Stimulated activated naive CD8-positive, alpha-beta T cell treated with anti-CD3 and anti-CD28 coated beads, Interleukin-15, Interleukin-2, amounts not matched to agents 100 U/mL and 50 U/mL, for 24 hours (primary cell): ENCODE data around the gene DNAJC5.

Experiments used
- ATAC-seq: fragments of 150-1000 bp; cut with Tn5 transposase; one replicate; pipeline ENCODE4 v1.10.0; 2021
- DNase-seq: peaks from one replicate; pipeline ENCODE4 v3.0.0; 2021

DNAJC5 gene

DNA sequence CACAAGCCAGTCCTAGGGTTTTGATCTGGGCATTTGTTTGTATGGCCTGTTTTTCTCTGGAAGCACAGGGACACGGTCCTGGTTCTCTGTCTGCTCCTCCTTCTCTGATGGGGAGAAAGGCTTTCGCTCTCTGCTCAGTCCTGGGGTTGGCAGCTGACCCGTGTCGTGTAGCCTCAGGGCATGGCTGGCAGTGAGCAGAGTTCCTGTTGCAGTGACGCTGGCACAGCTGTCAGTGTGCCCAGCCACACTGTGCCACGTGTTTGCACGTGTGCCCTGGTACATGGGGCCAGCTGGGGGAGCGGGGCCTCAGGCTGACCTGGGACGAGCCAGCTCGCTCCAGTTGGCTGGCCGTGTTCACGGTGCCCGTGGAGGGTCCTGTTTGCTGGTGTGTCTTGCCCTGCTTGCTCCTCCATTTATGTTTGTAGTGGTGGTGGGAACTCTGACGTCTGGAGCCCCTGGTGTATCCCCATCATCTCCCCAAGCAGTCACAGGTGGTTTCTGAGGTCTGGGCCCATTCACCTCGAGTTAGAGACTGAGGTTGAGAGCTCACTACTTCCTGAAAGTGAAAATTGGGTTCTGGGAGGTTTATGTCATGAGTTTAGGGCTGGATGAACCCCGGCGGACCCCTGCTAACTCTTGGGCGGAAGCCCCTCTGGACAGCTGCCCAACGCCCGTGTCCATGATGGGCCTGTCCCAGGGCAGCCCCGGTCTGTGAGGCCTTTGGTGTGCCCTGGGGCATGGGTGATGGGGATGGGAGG is 10.2 kb upstream of the DNAJC5 start:
- no peak for DNase-seq
- ATAC-seq: no peak

DNA sequence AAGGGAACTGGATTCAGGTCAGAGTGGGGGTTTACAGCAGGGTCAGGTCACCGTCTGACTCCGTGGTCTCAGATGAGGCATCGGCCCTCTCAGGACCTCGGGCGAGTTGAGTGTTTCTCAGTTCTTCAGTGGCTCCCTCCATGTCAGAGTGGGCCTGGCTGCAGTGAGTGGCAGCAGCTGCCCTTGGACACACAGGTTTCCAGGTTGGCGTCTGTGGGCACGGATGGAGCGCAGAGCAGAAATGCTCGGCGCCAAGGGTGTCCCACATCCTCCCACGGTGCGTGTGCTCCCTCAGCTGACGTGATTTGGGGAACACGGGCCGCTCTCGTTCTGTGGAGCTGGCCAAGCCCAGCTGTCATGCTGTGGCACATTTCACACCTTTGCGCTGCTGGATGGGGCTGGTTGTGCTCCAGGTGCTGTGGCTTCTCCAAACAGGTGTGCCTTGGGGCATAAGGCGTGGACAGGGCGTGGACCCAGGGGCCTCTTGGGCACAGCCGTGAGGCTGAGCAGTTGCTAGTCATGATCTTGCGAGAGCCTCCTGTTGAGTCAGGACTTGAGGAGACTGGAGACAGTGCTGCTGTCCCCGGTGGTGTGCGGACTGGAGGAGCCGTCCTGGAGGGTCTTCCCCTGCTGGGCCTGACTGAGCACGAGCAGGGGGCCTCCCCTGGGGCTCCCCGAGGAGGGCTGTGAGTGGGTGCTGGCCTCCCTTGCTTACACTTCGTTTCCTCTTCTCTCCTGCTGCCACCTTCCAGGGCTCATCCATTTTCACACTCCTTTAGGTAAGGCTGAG is 9.5 kb upstream of the DNAJC5 start:
- ATAC-seq (peak; percentile 35), DNase-seq (no peak)

DNA sequence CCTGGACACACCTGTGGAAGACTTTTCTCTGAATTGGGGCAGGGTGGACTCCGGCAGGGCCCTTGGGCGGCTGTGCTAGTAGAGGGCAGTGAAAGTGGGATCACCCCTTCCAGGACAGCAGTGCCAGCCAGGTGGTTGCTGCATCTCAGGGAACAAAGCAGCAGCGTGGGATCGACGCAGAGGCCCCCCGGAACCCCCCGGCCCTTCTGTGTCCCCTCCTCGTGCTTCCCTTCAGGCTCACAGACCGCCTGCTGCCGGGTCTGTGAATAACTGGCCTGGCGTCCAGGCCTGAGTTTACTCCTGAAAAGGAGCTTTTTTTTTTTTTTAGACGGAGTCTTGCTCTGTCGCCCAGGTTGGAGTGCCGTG is 8.9 kb upstream of the DNAJC5 start:
- ATAC-seq (no peak), DNase-seq (no peak)

DNA sequence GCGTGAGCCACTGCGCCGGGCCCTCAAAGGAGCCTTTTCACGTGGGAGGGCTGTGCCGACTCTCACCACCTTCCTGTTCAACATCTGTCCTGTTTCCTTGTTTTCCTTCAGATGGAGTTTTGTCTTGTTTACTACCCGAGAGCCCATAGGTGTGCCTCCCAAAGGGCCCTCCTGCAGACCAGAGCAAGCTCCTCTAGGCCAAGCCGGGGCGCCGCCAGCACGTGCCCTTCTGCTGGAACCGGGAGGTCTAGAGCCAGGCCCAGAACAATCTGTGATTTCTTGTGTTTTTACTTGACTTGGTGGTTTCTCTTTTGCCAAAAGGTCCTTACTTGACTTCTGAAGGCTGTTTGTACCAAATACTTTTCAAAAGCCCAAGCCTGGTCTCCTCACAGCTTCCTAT is 8.0 kb upstream of the DNAJC5 start:
- ATAC-seq (no peak), DNase-seq (no peak)

GRCh38 chr20:63889241-63890200 is 5.4 kb upstream of the DNAJC5 start:
- DNase-seq (no peak), ATAC-seq (no peak)

GRCh38 chr20:63890201-63890576 is 4.7 kb upstream of the DNAJC5 start:
- DNase-seq (no peak), ATAC-seq (no peak)

DNA sequence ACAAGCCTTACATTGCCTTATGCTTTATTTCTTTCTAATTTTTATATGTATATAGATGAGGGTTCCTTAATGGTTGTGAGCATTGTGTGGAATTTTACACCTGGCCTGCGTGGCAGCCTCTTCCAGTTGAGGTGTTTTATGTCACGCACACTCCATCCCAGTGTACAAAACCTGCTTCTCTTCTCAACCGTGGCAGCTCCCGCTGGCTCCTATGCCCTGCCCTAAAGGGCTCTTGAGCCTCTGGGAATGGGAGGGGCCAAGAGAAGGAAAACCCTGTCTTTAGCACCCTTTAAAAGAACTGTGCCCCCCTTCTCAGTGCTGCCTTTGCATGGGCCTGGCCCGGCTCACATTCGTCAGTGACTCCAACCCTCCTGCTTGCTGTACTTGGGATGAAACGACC is 4.3 kb upstream of the DNAJC5 start:
- ATAC-seq (no peak), DNase-seq (no peak)

DNA sequence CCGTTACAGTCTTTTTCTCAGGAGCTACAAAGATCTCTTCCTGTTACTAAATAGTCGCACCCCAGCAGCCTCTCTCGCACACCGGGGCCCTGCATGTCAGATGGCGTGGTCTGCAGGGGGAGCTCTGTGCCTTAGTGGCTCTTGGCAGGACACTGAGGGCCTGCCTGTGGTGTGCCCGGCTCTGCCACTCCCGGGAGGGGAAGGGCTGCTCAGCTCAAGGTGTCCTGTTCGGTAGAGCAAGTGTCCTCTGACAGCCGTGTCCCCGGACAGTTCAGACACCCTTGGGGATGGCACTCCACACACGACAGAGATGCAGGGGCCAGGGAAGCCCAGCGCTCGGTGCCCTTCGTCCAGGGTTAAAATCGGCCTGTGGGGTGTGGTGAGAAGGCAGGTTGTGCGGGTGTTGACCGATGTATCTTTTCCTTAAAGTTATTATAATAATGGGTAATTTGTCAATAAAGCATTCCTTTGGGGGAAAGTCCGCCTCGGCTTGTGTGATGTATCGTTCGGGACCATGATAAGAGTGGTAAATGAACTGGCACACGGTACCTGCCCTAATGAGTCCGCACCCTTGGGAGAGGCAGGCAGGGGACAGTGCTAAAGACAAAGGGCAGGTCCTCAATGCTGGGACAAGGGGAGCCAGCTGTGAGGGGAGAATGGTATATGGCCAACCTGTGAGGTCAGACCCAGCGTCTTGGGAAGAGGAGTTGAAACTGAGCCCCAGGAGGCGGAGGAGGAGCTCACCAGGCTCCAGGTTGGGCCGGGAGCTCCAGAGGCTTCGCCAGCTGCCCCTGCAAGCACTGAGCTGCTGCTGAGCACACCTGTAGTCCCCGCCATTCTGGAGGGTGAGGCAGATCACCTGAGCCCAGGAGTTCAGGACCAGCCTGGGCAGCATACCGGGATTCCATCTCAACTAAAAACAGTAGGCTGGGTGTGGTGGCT is 3.6 kb upstream of the DNAJC5 start:
- no peak for DNase-seq
- ATAC-seq: no peak

- DNase-seq: no peak
- ATAC-seq: no peak
These were observed 2.5 kb upstream of the DNAJC5 start for GRCh38 chr20:63892402-63892801.

- DNase-seq (no peak), ATAC-seq (no peak)
These were observed 948 bp upstream of the DNAJC5 start for GRCh38 chr20:63893999-63894357.

DNA sequence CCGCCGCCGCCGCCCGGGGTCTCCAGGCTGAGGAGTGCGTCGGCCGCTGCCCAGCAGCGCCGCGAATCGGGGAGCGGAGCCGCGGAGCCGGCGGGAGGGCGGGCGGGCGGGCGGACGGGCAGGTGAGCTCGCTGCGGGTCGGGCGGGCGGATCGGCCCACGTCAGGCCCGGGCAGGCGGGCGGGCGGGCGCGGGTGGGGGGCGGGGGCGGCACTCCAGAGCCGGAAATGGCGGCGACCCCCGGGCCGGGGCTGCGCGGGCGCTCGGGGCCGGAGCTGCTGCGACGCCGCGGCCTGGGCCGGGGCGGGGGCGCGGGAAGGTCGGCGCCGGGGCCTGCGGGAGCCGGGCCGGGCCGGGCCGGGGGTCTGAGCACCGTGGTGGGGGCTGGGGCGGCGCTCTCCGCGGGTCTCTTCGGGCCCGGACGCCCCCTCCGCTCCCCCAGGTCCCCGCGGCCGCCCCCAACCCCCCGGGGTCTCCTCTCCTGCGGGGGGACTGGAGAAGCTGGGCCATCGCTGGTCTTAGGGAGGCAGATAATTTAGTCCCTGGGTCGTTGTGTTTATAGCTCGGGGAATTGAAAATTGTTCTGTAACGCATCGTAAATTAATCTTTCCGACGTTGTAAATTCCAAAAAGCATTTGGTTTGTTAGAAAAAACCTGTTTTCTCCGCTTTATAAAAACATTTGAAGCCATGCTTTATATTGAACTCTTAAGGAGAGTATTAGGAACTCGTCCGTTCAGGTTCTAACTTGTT is 451 bp downstream of the DNAJC5 start:
- no peak for DNase-seq
- peak; percentile 2 for ATAC-seq

GRCh38 chr20:63895952-63896263 is 982 bp downstream of the DNAJC5 start:
- ATAC-seq (no peak), DNase-seq (no peak)

GRCh38 chr20:63896264-63897105 is 1.6 kb downstream of the DNAJC5 start:
- ATAC-seq (peak; percentile 40), DNase-seq (peak; percentile 49)

DNA sequence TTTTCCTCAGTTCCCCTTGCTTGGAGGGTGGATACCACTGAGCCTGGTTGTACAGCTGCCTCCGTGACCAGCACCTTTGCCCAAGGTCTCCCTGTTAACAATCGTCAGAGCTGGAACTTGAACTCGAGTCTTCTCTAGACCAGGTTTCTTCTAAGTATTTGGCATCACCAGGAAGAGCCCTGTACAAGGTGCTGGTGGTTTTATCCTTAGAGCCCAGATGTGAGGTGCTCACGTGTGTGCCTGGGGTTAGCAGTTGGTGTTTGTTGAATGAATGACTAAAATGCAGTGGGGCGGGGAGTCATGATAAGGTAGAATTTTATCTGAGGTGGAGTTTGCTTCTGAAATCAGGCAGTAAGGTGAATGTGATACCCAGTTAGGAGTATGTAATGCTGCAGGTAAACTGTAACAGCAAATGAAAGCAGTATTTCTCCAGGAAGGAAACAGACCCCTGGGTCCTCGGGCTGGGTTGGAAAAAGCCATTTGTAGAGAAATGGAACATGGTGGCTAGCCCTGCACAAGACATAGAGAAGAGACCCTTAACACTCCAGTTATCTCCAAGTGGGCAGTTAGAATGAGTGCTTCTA is 3.1 kb downstream of the DNAJC5 start:
- DNase-seq: no peak
- ATAC-seq: no peak

DNA sequence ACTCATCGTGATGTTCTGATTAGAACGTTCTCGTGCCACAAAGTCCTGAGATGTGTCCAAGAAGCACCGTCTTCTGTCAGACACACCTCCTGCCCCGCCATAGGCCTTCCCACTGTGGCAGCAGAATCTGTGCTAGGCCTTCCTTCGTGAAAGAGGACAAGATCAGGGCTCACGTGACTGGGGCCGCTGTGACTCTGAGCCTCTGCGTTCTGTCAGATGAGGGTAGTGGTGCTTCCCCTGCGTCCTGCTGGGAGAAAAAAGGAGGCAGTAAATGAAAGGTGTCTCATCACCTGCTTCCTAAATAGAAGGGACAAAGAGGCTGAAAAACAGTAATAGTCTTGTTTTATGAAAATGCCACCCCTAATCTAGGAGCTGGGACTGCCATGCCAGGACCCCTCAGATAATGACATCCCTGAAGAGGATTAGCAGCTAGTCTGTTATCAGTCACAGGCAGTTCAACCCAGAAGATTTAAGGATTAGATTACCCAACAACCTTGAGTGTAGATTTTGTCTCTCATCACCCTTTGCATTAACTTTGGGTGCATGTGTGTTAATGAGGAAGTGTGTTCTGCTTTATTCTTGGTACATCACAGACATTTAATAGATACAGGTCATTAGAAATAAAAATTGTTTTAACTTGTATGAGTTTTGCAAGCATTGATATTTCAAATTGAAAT is 4.1 kb downstream of the DNAJC5 start:
- no peak for DNase-seq
- ATAC-seq: no peak

GRCh38 chr20:63900413-63900812 is 5.5 kb downstream of the DNAJC5 start:
- DNase-seq: no peak

GRCh38 chr20:63903796-63904561 is 9.1 kb downstream of the DNAJC5 start:
- ATAC-seq (no peak), DNase-seq (no peak)

More at GRCh38 chr20:63900413-63900812, 5.5 kb downstream of the DNAJC5 start:
- no peak for ATAC-seq

- ATAC-seq (no peak), DNase-seq (no peak)
These were observed 13.2 kb downstream of the DNAJC5 start for GRCh38 chr20:63908008-63908682.
